HG02970 (cell line): ENCODE data around the gene PRRT1.

Experiments used
- ATAC-seq: cut with Tn5 transposase; IDR thresholded peaks from one replicate; pipeline ENCODE4 v1.9.1; 2021; ENCODE audit warnings: mild to moderate bottlenecking, moderate library complexity, moderate number of reproducible peaks; ENCODE audit not compliant: unreplicated experiment, low FRiP score

Gene PRRT1

GRCh38 chr6:32175711-32176475 is 24.2 kb upstream of the PRRT1 start, which contains the start of gene AGPAT1:
TSS of gene AGPAT1 (minus strand) at chr6:32176084. CDS start at chr6:32171496, 4,588 bp downstream.
- no peak for ATAC-seq

GRCh38 chr6:32175322-32175710 is 23.6 kb upstream of the PRRT1 start:
- no peak for ATAC-seq

- ATAC-seq, result no peak
These were observed 22.7 kb upstream of the PRRT1 start for GRCh38 chr6:32174416-32174815.

GRCh38 chr6:32173051-32173727 is 21.4 kb upstream of the PRRT1 start:
- no peak for ATAC-seq

- no peak for ATAC-seq
These were observed 19.5 kb upstream of the PRRT1 start for GRCh38 chr6:32171234-32171633.

GRCh38 chr6:32170294-32170693 is 18.6 kb upstream of the PRRT1 start:
- ATAC-seq, result no peak

- no peak for ATAC-seq
These were observed 17.3 kb upstream of the PRRT1 start for GRCh38 chr6:32168807-32169591.

GRCh38 chr6:32168350-32168749 is 16.6 kb upstream of the PRRT1 start:
- no peak for ATAC-seq

GRCh38 chr6:32167761-32168262 is 16.1 kb upstream of the PRRT1 start:
- no peak for ATAC-seq

GRCh38 chr6:32167154-32167760 is 15.5 kb upstream of the PRRT1 start:
- ATAC-seq, result no peak

- ATAC-seq, result no peak
These were observed 14.8 kb upstream of the PRRT1 start for GRCh38 chr6:32166411-32167061.

- ATAC-seq, result no peak
These were observed 12.6 kb upstream of the PRRT1 start, which contains the start of gene EGFL8 for GRCh38 chr6:32164295-32164694. TSS of gene EGFL8 (plus strand) at chr6:32164595. CDS start at chr6:32166166, 1,571 bp downstream.

GRCh38 chr6:32163559-32164258 is 12.0 kb upstream of the PRRT1 start:
- ATAC-seq, result no peak

- ATAC-seq, result no peak
These were observed 6.3 kb upstream of the PRRT1 start for GRCh38 chr6:32158052-32158451.

- no peak for ATAC-seq
These were observed 5.2 kb upstream of the PRRT1 start for GRCh38 chr6:32156891-32157290.

GRCh38 chr6:32154514-32155161 is 2.9 kb upstream of the PRRT1 start:
- ATAC-seq, result no peak

GRCh38 chr6:32153564-32154513 is 2.1 kb upstream of the PRRT1 start, which contains the start of gene PPT2:
TSS of gene PPT2 (plus strand) at chr6:32154141. CDS start at chr6:32154595, 454 bp downstream.
- ATAC-seq, result no peak
